T-helper 9 cell (primary cell): ENCODE results near the gene PI4K2A.
"Not testable (repeated sequence)": the region's sequence is repeated elsewhere in the genome, so short reads cannot be mapped to it uniquely, and the experiment has no call there.

Source experiments
- DNase-seq: peaks from one replicate; pipeline ENCODE4 v3.0.0-alpha.2; 2020

Gene PI4K2A

DNA sequence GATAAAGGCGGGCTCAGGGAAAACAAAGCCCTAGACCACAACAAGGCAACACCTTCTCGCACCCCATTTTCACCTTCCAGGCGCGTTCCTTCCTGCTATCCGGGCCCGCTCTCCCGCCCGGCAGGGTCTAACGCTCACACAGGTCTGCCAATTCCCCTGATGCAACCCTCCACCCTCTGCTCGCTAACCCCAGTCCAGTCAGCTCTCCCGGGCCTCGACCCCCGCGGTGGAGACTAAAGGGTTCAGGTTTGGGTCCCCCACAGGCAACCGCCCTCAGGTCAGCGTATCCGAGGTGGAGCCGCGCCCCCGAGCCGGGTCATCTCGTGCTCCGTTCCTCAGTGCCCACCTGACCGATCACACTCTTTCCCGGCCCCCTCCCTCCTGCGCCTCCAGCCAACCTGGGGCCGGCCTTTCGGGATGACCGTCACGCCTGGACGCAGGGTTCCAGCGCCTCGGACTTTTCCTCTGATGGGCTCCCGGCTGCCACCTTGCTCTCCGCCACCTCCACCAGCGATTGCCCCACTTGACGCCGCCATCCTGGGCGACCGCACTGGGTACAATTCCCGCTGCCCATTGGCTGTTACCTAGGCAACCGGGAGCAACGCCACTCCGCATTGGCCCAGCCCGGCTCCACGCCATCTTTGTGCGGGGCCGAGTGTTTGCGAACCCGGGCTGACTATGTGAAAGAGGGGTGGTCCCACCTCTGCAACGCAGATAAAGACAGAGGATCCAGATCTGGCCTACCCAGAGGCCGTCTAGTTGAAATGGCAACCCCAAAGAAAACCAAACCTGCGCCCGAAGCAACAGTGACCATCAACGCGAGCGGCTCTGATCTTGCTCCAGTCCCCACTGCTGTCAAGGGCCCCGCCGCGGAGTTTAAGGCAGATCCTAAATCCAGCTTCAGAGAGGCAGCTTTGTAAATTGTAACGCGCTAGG lies 7.3 kb upstream of the PI4K2A start, which contains the start of gene MORN4:
Gene MORN4 (minus strand): TSS at position 552 of the 936 bp plus-strand sequence. CDS start 13,847 bp downstream, outside the sequence.
- DNase-seq = peak; percentile 90

DNA sequence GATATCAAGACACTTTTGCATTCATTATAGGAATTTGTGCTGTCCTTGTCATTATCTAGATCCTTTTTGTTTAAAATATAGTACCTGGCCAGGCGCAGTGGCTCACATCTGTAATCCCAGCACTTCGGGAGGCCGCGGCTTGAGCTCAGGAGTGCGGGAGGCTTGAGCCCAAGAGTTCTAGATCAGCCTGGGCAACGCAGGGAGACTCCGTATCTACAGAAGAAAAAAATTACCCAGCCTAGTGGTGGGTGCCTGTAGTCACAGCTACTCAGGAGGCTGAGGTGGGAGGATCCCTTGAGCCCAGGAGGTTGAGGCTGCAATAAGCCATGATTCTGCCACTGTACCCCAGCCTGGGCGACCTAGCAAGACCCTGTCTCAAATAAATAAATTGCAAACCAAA lies 6.5 kb upstream of the PI4K2A start:
- no peak for DNase-seq

DNA sequence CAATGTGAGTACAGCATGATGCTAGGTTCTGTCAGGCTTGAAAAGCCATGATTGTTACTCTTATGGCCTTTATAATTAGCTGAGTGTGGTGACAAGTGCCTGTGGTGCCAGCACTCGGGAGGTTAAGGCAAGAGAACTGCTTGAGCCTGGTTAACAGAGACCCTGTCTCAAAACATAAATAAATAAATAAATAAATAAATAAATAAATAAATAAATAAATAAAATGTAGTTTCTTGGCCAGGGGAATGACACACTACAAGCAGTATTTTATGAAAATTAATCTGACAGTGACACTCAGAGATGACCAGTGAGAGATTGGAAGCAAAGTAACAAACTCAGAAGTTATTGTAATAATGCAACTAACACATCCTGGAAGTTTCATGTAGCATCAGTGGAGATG lies 4.9 kb upstream of the PI4K2A start:
- DNase-seq = no peak

DNA sequence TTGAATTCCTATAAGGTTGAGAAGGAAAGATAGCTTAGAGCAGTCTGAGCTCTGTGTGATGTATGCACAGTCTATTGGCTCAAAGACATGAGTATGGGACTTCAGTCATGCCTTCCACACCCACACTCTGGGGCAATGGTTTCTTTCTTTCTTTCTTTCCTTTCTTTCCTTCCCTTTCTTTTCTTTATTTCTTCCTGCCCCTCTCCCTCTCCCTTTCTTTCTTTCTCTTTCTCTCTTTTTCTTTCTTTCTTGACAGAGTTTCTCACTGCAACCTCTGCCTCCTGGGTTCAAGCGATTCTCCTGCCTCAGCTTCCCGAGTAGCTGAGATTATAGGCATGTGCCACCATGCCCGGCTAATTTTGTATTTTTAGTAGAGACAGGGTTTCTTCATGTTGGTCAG lies 1.4 kb upstream of the PI4K2A start:
- DNase-seq = not testable (repeated sequence)

DNA sequence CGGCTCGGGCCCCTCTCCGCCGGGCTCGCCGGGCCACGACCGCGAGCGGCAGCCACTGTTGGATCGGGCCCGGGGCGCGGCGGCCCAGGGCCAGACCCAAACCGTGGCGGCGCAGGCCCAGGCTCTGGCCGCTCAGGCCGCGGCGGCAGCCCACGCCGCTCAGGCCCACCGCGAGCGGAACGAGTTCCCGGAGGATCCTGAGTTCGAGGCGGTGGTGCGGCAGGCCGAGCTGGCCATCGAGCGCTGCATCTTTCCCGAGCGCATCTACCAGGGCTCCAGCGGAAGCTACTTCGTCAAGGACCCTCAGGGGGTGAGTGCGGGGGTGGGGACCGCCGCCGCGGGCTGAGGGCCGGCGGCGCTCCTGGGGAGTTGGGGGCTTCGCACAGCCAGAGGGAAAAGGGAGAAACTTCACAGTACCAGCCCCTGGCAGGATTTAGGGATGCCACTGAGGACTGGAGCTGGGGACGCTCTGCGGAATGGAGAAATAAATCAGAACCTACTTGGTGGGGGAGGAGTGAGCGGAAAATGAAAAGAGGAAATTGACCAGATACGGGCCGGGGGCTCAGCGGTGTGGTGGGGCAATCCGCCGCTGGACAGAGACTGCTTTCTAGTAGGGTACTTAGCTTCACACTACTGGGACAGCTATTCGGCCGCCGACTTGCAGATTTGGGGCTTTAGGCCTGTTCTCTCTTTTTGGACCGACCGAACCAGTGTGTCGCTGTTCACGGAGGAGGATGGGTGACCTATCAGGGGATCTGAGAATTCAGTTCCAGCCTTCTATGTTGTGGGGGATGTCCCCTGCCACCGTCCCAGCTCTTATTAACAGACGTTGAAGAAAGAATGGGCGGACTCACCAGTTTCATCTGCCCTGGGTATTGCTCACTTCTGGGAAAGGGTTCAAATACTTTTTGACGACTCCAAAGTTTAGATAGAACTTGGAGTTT lies 669 bp downstream of the PI4K2A start:
- DNase-seq = peak; percentile 11

DNA sequence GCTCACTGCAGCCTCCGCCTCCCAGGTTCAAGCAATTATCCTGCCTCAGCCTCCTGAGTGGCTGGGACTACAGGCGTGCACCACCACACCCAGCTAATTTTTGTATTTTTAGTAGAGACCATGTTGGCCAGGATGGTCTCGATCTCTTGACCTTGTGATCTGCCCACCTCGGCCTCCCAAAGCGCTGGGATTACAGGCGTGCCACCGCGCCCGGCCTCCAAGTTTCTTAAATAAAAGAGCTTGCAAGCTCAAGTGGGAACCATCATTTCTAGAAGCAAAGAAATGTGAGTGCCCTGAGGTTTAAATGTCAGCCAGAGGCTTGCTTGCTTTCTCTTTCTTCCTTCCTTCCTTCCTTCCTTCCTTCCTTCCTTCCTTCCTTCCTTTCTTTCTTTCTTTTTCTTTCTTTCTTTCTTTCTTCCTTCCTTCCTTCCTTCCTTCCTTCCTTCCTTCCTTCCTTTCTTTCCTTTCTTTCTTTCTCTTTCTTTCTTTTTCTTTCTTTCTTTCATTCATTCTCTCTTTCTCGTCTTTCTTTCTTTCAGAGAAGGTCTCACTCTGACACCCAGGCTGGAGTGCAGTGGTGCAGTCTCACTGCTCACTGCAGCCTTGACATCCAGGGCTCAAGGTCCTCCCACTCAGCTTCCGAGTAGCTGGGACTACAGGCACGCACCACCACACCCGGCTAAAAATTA lies 2.1 kb downstream of the PI4K2A start:
- not testable (repeated sequence) for DNase-seq

DNA sequence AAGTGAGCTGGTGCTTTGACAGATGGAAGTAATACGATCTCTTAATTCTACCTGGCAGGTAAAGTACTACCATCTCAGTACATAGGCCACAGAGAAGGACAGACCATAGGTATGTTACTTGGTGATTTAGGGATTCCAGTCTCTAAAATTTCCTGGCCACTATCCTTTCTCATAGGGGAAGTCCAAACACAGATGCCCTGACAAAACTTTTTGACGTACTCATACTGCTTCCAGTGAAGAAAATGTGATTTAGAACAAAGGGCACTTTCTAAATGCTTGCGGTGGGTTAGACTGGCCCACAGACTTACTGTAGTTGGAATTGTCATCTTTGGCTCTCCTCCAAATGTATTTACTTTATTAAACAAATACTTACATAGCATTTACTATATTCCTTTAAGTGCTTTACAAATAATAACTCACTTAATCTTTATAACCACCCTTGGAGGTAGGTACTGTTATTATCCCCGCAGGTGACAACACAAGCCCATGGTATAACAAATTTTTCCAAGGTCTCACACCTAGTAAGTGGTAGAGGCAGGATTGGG lies 3.0 kb downstream of the PI4K2A start:
- no peak for DNase-seq

DNA sequence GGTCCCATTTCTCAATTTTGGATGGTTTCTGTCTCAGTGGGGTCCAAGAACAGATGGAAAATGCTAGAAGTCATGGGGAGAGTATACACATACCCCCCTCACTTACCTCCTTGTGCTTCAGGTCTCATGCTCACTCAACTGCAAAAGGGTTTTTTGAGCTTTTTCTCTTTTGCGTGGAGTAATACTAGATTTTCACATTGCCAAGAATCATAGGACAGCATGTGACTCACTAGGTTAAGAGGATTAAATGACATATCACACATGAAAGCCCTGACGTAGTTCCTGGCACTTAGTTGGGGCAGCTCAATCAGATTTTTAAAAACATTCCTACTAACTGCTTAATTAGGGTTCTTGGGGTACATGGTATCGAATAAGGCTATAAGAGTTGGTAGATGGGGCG lies 4.5 kb downstream of the PI4K2A start:
- no peak for DNase-seq

DNA sequence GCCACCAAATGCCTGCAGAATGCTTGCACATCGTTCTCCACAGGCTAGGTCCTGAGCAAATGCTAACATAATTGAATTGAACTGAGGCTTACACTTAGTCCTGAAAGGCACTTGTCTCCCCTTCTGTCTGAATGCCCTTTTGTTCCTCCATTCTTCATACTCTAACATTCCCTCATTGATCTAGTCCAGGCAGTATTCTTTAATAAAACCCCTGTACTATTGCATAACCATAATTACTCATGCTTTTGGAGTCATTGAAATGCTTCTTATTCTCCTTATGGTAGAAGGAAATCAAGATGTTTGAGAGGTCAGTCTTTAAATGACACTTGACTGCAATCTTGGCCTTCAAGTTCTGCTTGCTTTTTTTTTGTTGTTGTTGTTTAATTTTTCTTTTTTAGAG lies 7.1 kb downstream of the PI4K2A start:
- DNase-seq = no peak

DNA sequence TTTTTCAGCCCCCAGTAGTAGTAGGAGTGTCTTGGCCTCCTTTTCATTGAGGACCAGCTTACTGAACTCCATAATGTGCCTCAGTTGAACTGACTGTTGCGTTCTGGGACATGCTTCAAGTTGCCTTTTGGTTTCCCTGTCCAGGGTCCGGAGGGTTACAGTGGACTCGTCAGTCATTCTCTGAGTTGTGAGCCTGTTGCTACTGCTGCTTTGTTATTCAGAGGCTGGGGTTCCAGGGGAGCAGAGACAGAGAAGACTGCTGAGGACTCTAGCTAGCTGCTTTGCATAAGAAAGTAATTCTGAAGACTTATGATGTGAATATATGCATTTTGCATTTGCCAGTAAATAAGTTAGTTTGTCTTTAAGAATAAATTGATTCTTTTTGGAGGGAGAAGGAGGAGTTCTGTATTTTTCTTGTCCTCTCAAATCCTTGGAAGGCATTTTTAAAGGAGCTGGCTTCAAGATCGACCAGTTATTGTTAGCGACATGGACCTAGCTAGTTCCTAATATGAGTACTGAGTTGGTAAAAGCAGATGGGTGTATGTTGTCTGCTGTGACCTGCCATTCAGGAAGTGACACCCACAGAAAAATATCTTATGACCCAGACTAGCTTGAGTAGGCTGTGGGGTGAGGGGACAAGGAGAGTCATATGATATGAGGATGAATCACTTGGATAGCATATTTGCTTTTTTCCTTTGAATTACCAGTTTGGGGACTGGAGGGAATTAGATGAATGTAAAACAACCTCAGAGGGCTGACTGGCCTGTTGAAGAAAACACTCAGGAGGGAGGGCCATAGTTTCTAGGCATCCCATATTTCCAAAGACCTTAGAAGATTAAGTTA lies 8.3 kb downstream of the PI4K2A start:
- DNase-seq = no peak

DNA sequence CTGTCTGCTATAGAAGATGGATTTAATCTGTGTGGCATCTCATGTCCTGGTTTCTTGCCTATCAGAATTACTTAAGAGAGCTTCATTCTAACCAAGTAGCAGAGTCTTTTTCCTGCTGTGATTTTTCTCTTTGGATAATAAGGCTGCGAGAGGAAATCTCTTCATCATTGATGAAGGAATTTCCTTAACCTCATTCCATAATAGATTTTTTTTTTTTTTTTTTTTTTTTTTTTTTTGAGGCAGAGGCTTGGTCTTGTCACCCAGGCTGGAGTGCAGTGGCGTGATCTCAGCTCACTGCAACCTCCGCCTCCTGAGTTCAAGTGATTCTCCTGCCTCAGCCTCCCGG lies 8.9 kb downstream of the PI4K2A start:
- not testable (repeated sequence) for DNase-seq

DNA sequence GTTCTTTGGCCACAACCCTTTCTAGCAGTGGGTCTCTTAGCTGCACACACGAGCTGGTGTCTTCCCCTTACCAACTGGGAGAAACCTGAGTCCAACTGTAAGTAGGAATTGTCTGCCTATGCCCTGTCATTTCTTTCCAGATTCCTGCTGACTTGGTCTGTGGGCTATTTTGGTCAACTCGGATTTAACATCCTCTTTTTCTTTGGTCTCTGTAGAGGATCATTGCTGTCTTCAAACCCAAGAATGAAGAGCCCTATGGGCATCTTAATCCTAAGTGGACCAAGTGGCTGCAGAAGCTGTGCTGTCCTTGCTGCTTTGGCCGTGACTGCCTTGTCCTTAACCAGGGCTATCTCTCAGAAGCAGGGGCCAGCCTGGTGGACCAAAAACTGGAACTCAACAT lies 10.3 kb downstream of the PI4K2A start:
- no peak for DNase-seq

DNA sequence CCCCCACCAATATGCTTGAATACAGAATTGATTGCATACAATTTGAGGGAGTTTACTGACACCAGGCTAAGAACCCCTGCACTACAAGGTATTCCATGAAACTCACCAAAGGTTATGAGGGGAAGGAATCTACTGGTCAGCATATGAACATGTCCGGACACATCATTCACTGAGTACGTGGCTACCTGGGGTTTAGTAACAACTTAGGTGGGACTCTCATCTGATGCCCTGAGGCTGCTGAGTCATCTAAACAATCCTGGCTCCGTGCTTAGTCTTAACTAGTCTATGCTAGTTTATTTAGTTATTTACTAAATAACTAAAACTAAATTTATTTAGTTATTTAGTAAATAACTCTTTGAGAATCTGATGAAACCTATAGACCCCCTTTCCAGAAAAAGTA lies 11.3 kb downstream of the PI4K2A start:
- no peak for DNase-seq

DNA sequence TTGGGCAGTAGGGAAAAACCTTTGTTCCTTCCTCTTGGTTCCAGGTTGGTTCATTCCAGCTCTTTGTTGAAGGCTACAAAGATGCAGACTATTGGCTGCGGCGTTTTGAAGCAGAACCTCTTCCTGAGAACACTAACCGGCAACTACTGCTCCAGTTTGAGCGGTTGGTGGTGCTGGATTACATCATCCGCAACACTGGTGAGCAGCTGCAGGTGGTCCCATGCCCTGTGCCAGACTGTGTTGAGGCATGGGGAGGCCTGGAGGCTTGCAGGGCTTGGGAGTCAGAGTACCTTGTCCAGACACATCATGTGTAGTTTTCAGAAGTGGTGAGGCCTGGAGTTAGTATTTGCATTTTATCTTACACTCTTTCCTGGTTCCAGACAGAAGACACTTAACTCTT lies 16.3 kb downstream of the PI4K2A start:
- no peak for DNase-seq

DNA sequence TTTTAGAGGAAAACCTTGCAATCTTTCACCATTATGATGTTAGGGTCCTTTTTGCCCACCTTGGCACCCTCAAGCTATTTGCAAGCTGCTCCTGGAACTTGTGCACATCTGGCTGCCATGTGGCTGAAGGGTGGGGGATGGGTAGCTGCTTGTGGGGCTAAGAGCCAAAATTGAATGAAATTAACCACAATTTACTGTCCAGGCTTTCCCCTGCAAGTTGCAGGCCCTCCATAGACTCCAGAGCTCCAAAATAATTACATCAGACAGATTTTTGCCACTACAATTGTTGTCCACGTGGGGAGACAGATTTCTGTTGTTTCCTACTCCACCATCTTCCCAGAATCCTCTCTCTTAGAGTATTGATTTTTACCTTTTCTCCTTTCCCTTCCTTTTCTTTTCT lies 19.1 kb downstream of the PI4K2A start:
- no peak for DNase-seq

DNA sequence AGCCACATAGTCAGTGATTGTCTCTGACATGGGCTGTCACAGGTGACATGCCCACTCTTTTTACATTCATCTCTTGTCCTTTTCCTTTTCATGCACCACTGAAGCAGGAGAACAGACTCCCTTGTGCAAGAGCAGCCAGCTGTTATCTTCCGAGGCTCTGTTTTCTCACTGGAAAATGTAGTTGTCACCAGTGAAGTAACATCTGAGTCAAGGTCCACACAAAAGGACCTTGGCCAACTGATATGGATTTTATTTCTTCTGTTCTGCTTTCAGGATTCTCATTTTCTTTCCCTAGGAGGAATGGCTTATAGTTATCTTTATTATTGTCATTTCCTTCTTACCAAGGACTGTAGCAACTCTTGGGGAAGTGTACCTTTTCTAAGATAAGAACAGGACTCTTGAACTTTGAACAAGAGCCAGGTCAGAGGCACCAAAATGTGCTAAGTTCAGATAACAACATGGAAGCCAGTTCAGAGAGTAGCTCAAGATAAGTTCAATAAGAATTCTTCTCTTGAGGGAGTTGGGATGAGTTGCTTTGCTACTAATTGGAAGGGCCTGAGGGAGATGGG lies 23.9 kb downstream of the PI4K2A start:
- DNase-seq = no peak

DNA sequence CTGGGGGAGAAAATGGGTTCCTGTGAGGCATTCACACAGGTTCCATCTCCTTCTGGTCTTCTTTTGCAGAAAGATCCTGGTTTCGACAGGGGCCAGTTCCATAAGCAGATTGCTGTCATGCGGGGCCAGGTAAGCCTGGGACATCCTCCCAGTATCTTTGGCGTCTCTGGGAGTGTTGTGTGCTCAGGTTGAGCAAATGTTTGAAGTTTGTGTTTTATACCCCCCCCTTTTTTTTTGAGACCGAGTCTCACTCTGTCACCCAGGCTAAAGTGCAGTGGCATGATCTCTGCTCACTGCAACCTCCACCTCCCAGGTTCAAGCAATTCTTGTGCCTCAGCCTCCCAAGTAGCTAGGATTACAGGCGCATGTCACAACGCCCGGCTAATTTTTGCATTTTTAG lies 26.5 kb downstream of the PI4K2A start:
- DNase-seq = no peak

DNA sequence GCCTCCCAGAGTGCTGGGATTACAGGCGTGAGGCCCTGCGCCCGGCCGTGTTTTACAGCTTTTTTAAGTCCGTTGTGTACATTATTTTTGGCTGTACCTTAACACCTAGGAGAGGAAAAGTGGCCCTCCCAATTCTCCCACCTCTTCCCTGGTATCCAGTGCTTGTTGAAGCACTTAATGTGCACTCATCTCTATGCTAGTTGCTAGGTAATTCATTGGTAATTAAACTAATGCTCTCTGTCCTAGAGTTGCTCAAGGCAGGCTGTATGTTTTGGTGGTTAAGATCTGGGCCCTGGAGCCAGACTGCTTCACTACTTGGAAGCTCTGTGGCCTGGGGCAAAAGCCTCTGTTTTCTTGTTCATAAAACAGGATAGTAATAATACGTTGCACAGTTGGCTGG lies 27.0 kb downstream of the PI4K2A start:
- no peak for DNase-seq

DNA sequence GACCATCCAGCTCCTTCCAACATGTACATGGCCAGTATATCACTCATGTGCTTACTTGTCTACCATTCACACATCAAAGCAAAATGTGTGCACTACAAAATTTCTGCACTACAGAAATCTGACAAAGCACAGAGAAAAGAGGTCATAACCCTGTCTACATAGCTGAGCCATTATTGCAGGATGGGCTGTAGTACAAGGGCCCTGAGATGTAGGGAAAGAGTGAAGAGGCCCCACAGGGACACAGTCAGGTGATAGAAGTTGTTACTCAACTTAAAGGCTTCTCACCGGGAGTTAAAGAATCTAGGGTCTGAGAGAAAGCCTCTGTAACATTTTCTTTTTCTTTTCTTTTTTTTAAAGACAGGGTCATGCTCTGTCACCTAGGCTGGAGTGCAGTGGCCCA lies 29.1 kb downstream of the PI4K2A start:
- DNase-seq = no peak

DNA sequence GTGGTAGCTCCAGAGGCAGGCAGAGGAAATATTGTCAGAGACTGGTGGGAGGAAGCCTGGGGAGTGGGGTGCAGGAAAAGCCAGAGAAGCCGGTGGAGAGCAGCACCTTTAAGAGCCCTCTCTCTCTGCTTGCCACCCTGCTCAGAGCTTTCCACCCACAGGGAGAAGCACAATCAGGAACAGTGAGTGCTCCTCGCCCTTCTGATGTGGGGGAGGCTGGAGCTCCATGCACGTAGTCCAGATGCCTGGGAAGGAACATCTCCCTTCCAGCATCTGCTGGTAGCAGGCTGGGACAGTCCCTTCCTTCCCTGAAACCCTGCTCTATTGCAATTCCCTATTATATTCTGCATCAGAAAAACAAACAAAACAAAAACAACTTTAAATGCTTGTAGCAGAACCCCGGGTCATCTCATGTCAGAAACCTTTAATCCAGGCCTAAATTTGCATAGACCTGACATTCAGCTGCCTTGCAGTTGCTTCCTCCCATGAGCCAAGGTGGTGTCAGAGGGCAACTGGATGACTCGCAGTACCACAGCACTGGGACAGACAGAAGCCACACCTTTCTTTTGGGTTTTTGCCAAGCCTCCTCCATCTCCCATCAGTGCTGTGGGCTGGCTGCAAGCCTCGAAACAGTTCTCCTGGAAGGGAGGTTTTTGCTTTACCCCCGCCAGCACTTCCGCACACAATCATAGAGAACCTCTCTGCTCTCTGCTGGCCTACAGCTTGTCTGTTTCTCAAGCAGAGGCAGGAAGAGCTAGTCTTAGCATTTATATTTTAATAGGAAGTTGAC lies 33.5 kb downstream of the PI4K2A start:
- DNase-seq = no peak

DNA sequence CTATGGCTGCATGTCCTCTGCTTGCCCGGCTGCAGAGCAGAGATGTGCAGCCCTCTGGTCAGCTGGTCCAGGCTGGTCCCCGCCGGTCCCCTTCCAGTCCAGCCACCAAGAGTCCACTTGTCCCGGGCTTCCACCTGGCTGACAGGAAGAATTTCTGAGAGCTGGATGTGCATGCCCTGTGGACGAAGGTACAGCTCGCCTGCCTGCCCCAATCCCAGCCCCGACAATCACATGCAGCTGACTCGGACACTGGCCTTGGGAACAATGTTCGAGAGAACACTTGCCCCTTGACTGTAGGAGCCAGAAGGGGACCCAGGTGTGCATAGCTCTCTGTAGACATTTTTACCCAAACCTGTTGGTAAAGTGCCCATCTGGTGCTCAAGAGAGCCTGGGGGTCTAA lies 34.8 kb downstream of the PI4K2A start:
- no peak for DNase-seq
